SH-SY5Y (cell line): ENCODE measurements around the gene SUCLG2.

Experiments
- GATA2 ChIP-seq: IDR thresholded peaks from 2 replicates; pipeline ENCODE4 v1.6.1; 2011; ENCODE audit warnings: mild to moderate bottlenecking, low read depth, low read length
- GATA3 ChIP-seq: IDR thresholded peaks from 2 replicates; pipeline ENCODE4 v1.6.1; 2011; ENCODE audit warnings: low read depth, mild to moderate bottlenecking, low read length, moderate library complexity

- TF ChIP-seq GATA2 (no peak), GATA3 (no peak)
Observed at GRCh38 chr3:67450153-67450552, 204.3 kb downstream of the SUCLG2 start.
